NCI-H774 (cell line): ENCODE results near the gene CCNI.
A peak's percentile ranks its signal among the peaks of the same experiment; 100 is the strongest.
"Not testable (repeated sequence)": the region's sequence is repeated elsewhere in the genome, so short reads cannot be mapped to it uniquely, and the experiment has no call there.

Experiments
- DNase-seq: peaks from one replicate; lab custom pipeline; 2025; lab: John Stamatoyannopoulos, UW

CCNI gene

DNA sequence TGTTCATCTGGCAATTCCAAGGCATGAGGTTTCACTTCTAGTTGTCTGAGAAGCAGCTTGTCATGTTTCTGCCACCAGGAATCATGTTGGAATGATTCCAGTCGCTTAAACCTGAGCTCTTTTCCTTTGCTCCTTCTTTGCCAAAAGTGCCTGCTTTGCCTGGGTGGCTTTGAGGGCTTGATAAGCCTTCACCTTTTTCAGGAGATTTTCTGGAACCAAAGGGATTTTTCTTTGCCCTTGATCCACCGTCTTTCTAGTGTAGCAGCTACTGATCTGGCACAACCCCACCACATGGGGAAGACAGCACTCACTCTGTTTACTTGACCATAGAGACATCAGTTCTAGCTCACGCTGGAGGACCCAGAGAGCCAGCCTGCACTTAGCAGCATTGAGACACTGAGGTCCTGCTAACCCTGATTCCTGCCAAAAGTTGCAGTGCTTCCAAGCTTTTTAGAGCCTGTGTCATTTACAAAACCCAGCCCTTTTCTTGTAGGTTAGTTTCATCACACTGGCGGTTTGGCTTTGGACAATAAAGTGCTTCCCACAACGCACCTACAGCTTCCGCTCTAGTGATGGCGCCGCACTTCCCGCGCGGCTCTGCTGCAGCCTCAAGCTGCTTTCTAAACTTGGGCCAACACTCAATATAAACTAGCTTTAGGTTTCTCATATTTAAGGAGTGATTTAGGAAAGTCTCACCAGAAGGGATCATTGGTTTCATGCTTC is 7.3 kb upstream of the CCNI start:
- DNase-seq = no peak

DNA sequence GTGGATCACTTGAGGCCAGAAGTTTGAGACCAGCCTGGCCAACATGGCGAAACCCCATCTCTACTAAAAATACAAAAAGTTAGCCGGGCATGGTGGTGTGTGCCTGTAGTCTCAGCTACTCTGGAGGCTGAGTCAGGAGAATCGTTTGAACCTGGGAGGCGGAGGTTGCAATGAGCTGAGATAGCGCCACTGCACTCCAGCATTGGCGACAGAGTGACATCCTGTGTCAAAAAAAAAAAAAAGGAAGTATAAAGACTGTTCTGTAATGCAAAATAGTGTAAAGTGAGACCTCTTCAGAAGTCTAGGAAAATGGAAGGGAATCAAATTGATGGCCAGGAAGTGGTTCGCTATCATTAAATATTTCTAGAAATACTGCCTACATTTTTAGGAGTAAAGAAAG is 5.0 kb upstream of the CCNI start:
- not testable (repeated sequence) for DNase-seq

DNA sequence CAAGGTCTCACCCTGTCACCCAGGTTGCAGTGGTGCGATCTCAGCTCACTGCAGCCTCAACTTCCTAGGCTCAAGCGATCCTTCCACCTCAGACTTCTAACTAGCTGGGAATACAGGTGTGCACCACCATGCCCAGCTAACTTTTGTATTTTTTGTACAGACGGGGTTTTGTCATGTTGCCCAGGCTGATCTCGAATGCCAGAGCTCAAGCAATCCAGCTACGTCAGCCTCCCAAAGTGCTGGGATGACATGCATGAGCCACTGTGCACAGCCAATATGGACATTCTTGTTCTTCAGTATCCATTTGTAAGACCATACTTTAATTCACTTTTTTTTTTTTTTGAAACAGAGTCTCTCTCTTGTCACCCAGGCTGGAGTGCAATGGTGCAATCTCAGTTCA is 3.5 kb upstream of the CCNI start:
- DNase-seq = no peak

DNA sequence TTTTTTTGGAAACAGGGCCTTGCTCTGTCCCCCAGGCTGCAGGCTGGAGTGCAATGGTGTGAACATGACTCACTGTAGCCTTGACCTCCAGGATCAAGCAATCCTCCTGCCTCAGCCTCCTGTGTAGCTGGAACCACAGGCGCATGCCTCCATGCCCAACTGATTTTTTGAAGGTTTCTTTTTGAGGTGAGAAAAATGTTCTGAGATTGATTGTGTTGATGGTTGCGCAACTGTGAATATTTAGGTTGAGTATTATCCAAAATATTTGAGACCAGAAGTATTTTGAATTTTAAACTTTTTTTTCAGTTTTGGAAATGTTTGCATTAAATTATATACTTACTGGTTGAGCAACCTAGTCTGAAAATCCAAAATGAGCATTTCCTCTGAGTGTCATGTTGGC is 2.6 kb upstream of the CCNI start:
- no peak for DNase-seq

DNA sequence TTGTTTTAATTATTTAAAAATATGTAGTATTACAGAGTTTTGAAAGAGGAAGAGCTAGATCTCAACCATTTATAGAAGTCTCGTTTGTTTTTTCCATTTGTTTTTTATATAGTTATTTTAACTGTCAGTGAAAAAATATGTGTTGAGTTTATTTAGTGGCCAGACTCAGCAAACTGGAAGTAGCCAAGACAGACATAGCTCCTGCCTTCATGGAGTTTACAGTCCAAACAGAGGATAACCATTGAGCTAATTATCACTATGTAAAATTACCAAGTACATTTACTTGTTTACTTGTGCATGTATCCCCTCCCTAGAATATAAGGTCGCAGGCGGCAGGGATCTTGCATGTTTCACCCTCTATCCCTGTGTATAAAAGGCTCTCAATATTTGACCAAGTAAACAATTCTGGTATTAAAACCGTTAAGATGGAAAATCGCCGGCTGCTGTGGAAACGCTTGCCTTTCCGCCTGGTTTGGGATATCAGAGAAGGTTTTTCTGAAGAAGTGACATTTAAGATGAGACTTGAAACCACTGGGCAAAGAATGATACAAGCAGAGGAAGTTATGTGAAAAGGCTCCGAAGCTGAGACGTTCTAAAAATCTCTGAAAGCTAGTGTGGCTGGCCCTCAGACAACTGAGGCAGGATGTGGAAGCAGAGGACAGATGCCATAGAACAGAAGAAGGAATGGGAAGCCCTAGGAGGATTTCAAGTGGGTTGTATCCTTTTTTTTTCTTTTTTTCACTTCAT is 1.3 kb upstream of the CCNI start:
- DNase-seq = no peak

DNA sequence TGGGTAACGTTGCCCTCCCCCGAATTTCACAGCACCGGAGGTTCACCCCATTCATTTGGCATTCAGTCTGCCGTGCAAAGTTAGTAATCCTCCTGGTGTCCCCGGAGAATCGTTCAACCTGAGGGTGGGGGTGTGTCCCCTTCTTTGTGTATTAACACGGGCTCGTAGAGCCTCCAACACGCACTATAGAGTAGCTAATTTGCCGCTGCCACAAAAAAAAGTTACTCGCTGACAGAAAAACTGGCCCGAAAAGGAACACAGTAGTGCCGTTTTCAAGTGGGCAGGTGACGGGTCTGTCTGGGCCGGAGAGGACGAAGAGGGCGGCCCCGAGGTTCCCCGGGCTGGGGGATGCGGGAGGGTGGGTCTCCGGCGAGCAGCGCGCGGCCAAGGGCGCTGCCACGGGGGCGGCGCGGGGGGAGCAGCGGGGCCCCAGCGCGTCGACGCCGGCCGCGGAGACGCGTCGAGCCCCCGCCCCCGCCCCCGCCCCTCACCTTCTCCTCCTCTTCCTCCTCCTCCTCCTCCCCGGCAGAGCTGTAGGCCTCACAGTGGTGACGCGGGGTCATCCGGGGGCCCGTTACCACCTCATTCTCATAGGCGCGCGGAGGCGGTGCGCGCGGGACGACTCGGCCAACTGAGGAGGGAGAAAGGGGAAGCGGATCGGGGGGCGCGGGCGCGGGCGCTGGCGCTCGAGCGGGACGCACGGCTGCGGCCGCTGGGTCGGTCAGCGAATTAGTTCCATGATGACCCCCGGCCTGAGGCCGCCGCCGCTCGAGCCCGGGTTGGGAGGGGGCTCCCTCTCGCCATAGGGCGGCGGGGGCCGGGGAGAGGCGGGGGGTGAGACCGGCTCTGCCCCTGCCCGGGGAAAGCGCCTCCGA is 571 bp downstream of the CCNI start:
- DNase-seq = no peak

DNA sequence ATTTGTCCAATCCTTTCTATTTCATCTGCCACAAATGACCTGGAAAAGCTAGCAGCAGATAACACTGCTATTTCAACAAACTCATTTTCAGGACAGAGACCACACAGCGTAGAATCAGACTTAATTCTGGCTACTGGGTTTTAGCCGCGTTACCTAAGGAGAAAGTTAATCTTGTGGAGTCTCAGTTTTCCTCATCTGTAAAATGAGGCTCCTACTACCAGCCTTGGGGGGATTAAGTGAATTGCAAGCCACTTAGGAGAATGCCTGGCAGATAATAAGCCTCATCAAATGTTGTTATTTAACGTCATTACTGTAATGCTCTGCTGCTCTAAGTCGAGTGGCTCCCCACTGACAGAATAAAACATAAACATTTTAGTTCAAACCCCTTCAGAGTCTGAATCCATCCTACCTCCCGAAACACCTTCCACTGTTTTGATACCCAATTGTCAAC is 1.4 kb downstream of the CCNI start:
- DNase-seq = no peak

DNA sequence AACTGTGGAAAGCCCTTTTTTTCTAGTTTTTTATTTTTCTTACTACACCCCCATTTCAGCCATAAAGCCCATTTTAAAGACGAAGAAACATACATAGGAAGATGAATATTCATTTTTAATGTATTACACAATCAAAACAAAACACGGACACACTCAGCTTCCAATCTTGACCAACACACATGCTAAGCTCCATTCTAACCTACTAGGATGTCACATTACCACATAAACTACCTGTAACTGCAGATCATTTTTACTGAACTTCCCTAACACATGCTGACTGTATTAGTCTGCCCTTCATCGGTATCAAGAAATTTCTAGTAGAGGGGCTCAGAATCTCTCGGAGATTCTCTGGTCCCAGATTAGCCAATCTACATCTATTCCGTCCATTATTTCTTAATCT is 1.8 kb downstream of the CCNI start:
- DNase-seq = no peak

DNA sequence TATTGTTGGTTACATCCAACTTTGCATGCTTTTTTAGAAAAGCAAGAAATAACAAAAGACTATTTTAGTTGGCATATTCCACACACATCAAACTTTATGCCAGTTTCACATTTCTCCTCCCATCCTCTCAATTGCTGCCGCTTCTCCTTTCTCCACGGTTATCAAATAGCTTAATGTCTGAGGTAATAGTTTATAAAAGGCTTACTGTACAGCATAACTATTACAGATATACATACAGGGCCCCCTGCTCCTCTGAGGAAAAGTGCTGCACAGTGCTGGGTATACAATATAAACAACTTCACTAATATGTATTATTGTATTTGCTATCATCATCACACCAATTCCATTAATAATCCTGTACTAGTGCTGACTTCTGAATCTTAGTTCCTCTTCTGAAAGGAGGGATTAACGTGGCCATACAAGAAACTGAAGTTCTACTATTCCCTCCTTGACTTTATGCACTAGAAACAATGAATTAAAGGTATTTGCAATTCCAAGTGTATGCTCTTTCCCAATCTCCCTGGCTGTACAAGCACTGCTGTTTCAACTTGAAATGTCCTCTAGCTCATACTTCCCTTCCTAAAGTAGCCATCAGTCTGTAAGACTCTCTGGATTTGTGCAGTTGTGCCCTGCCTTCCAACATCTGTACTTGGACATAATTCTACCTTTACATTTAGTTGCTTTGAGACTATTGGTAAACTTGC is 2.5 kb downstream of the CCNI start:
- no peak for DNase-seq

DNA sequence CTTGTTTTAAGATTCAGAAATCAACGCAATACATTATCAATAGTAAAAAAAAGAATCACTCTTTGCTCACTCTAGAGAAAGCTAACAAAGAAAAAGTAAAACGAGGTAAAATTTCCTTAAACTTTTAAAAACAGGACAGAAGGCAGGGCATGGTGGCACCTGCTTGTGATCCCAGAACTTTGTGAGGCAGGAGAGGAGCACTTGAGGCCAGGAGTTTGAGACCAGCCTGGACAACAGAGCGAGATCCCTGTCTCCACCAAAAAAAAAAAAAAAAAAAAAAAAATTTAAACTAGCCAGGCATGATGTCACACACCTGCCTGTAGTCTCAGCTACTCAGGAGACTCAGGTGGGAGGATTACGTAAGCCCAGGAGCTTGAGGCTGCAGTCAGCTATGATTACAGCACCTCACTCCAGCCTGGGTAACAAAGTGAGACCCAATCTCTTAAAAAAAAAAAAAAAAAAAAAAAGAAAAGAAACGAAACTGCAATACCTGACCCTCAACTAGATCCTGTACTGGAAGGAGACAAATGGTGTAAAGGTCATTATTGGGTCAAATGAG is 3.5 kb downstream of the CCNI start:
- DNase-seq = no peak

DNA sequence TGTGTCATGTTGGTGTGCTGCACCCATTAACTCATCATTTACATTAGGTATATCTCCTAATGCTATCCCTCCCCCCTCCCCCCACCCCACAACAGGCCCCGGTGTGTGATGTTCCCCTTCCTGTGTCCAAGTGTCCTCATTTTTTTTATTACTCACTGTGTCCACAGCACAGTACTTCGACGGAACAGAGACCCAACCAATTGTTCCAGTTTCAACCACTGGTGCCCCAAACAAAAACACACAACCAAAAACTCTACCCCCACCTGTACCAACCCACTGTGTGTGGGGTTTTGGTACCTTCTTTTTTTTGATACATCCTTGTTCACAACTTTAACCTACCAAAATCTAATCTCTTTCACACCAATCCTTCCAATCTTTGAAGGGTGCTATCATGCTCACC is 6.3 kb downstream of the CCNI start:
- DNase-seq = not testable (repeated sequence)

DNA sequence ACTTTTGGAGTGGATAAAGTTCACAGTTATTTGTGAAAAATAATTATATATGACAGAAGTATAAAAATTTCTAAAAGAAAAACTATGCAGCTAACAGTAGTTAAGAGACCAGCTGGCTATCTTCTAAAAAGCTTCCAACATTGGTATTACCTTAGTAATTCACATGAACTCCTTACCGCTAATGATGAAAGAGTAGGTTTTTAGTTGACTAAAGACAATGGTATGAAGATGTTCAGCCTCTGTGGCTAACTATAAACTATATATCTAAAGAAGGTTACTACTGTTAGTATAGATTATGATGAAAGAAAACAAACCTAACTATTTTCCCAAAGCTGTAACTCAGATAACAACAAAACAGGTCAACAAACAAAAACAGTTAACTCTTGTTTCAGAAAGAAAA is 10.4 kb downstream of the CCNI start:
- DNase-seq = no peak

DNA sequence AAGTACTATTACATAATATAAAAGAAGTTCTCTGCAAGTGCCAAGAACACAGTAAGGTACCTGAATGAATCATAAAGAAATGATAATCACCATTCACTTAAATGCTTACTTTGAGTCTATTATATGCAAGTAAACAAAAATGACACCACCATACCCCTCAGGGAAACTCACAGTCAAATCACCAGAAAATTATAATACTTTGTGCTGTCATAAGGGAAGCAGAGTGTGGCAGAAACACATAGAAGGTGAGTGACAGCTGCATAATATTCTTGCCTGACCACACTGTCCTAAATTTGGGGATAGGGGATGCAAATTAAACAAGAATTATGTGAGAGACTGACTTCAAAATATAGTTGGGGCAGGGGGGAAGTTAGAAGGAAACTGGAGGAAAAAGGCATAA is 12.9 kb downstream of the CCNI start:
- no peak for DNase-seq

DNA sequence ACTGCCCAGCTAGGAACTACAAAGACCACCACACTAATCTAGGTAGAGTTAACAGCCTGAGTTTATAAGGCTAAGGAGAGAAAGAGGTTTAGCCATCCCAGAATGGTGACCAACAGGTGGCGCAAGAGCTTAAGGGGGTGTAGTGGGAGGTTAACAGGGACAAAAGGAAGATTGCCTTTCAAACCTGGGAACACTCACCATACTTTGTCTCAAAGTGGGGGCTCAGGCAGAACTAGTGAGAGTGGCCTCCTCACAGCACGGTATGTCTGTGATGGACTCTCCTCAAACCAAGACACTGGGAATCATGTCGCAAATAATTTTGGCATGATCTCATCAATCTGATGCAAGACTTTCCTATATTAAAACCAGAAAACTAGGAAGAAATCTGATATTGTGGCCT is 23.4 kb downstream of the CCNI start:
- no peak for DNase-seq

DNA sequence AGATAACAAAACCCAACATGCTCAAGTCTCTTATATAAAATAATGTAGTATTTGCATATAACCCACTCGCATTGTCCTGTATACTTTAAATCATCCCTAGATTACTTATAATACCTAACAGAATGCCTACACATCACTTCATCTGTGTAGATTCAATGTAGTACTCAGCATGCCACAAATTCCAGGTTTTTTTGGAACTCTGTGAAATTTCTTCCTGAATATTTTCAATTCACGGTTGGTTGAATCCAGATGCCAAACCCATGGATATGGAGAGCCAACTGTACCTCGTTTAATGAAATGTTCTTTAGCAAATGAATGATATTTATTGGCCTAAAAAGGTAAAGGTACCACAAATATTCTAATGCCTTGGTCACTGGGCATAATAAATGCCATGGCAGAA is 24.8 kb downstream of the CCNI start:
- no peak for DNase-seq

DNA sequence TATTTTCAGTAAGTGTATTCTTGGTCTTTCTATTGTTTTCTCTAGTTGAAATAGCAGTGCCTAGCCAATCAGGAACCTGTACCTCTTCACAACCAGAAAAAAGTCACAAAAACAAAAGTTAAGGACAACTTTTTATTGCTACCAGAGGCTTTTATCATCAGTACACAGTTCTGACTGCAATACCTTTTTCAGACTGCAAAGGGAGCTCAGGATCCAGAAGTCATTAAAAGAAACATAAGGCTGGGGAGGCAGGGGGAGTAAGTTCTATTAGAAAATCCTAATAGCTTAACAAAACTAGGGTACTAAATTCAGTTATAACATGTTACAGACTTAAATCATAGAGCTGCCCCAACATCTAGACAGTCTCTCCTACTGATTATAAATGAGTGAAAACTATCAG is 28.8 kb downstream of the CCNI start:
- no peak for DNase-seq

DNA sequence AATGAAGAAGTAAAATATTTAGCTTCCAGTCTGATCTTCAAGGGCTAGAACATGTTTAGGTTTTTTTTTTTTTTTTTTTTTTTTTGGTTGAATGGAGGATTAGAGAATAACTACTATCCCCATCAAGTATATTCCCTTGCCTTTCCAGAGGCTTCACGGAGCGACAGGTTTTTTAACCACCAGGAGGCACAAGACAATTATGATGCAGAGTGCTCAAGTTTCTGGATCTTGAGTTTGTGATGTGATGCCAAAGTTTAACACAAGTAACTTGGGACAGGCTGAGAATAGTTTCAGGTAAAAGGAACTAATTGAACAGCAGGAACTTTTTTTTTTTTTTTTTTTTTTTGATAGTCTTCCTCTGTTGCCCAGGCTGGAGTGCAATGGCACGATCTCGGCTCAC is 30.3 kb downstream of the CCNI start:
- DNase-seq = no peak

DNA sequence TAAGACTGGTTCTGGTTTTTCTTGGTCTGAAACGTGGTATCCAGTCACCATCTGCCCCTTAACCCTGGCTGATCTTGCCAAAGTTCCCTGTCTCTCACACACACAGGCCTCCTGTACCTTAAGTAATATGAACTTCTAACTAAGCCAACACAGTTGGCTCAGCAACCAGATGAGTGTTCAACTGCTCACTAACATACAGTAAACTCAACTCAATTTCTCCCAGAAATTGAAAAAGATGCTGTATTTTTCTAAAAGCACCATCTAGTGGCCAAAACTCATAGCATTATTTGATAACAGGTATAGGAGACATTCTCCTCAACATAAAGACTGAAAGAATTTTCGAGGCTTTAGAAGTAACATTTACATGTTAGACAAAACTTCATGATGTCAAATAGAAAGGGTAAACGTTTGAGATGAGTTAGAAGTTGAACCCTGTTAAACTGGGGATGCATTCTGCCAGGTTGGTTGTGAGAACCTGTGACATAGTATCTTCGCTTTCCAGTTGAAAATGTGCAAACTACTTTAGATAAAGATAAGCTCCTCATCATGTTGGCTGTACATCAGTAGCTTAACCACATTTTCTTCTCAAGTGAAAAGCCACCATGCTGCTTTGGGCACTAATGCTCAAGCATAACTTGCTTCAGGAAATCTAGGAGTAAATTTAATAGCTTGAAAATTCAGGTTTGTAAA is 31.2 kb downstream of the CCNI start:
- peak; percentile 20 for DNase-seq

DNA sequence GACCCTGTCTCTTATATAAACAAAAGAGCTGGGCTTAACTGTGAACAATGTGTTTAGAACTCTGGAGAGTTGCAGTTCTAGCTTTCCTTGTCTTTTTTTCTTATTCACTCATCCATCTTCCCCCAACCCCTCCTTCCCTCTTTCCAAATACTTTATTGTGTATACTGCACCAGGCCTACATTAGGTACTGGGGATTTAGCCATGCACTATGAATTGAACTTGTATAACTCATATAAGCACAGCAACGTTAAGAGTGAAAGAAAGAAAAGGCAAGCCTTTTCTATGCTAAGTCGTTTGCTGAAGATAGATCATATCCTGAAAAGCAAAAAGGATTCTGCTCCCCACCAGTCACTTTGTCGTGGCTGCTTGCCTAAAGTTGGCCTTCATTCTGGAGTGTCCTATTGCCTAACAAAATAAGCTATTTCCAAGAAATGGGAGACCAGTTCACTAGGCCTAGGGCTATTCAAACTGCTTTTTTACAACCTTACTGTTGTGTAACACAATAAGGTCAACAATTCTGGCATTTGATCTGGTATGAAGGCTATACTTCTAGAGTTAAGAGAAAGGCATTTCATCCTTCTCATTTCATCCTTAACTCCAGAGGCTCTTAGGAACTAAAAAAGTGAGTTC is 32.2 kb downstream of the CCNI start:
- DNase-seq = no peak

DNA sequence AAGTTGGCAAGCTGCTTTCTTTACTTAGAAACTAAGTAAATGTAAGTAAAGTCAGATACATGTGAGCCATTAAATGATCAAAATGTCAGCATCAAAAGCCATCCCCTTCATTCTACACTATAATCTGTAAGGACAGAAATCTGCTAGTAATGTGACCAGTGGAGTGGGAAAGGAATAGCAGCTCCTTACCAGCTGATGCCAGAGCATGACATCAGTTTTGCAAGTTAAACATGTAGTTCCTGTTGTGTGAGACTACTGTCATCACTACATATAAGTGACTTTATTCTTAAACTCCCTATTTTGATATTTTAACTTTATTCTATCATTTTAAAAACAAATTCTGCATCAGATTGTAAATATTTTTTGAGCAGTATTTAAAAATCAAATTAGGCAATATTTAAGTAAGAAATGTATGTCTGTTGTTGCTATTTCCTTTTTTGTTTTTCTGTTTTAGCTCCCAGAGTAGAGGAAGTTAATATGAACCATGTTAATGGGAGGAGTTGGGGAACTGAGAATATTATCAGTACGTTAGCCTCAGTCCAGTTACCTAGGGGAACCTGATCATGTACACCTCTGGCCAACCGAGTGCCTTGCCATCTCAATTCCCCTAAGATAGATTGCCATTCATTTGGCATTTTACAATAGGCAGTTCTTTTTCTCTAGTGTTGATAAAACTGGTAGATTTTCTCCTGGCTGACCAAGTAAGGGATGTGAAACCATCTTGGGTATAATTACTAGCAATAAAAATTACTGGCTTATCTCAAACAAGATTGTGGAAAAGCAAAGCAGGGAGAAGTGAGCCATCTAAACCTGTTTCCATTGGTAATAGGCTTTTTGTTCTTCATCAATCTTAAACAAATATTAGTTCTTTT is 34.7 kb downstream of the CCNI start:
- no peak for DNase-seq
